ENCODE results near the gene MRFAP1L1. TPM values are rescaled to one million over a fixed set of nuclear protein-coding genes. Genes with fewer than 3 reads are reported as not detected.

Gene MRFAP1L1
- polyA plus RNA-seq, 1 donor (not counting 4 experiments of a cell fraction or from before 2014, with no cell fraction given), result 77.9 TPM

DNA sequence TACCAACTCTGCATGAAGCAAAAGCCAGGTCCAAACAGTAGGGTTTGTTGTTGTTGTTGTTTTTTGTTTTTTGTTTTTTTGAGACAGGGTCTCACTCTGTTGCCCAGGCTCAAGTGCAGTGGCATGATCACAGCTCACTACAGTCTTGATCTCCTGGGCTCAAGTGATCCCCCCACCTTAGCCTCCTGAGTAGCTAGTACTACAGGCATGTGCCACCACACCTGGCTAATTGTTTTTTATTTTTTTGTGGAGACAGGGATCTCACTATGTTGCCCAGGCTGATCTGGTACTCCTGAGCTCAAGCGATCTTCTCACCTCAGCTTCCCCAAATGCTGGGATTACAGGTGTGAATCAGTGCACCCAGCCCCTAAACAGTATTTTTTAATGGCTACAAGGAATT, 9.8 kb downstream of the MRFAP1L1 start:
- H3K9ac ChIP-seq (ENCODE audit: control insufficient read depth, extremely low read depth, insufficient read depth, low read length), result no peak overlapping the region
- no peak overlapping the region for H3K4me2 ChIP-seq (ENCODE audit: control insufficient read depth, extremely low read depth, insufficient read depth, low read depth, low read length)
- H3K4me1 ChIP-seq (ENCODE audit: control insufficient read depth, extremely low read depth, insufficient read depth, low read length), result peaks cover 22% of the 10 kb centered on the region
- H2AFZ ChIP-seq (ENCODE audit: control insufficient read depth, low read length), result no peak overlapping the region
- H3K36me3 ChIP-seq (ENCODE audit: control insufficient read depth in 2 of 2, extremely low read depth in 1 of 2, insufficient read depth in 2 of 2, low read length in 2 of 2), result no peaks in the 10 kb centered on the region
- dilution Hi-C loops (cut with MboI; ENCODE audit: extremely low pct_ligation_motif_present, low sequenced_read_pairs), result no loop called here
- no peak overlapping the region for H3K27ac ChIP-seq (ENCODE audit: control insufficient read depth, insufficient read depth, low read length)
- H3K79me2 ChIP-seq (ENCODE audit: control insufficient read depth, insufficient read depth, low read length), result peaks cover 5% of the 10 kb centered on the region
- no peaks in the 10 kb centered on the region for H3K9me1 ChIP-seq (ENCODE audit: control insufficient read depth, extremely low read depth, insufficient read depth, low read length)
- H3K27me3 ChIP-seq (ENCODE audit: control insufficient read depth, extremely low read depth, insufficient read depth, low read length), result no peaks in the 10 kb centered on the region
- no peaks in the 10 kb centered on the region for H4K20me1 ChIP-seq (ENCODE audit: control insufficient read depth, extremely low read depth, insufficient read depth, low read length)
- no peak overlapping the region for H3K4me3 ChIP-seq (ENCODE audit: control insufficient read depth in 2 of 3, extremely low read depth in 1 of 3, insufficient read depth in 2 of 3, low read depth in 1 of 3, low read length in 3 of 3)
- no peaks in the 10 kb centered on the region for H3K9me3 ChIP-seq (ENCODE audit: control insufficient read depth, low read depth, low read length)
- no peak for TF ChIP-seq CTCF (optimal IDR thresholded peaks at IDR 0.05 in 1 of 3, IDR thresholded peaks at IDR 0.05 in 1 of 3, conservative IDR thresholded peaks at IDR 0.05 in 1 of 3; ENCODE audit: extremely low read depth in 1 of 3, insufficient read depth in 2 of 3, low read length in 3 of 3)
- no peak for TF ChIP-seq EZH2 (IDR thresholded peaks at IDR 0.05; ENCODE audit: low read length)
- FAIRE-seq, result no peak
- no peak for DNase-seq (ENCODE audit: low read depth, low spot score)

DNA sequence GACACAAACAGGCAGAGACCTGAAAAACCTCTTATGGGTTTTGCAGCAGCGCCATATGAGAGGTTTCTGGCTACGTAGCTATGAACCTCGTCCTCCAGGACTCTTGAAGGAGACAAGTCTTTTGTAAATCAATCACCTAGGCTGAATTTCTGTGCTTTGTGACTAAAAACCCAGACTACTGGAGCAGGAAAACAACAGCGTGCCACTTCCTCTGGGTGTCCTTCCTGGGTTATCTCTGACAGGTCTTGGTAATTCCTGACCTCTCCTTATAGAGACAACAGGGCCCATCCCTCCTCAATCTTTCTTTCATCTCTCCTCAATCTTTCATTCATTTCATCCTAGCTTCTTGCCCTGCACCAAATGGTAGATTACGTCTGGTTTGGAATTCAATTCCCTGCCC, 10.3 kb downstream of the MRFAP1L1 start:
- Histone ChIP-seq H3K9ac (ENCODE audit: control insufficient read depth, extremely low read depth, insufficient read depth, low read length) (no peak overlapping the region), H3K27me3 (ENCODE audit: control insufficient read depth, extremely low read depth, insufficient read depth, low read length) (no peaks in the 10 kb centered on the region), H2AFZ (ENCODE audit: control insufficient read depth, low read length) (no peak overlapping the region), H3K4me2 (ENCODE audit: control insufficient read depth, extremely low read depth, insufficient read depth, low read depth, low read length) (no peak overlapping the region), H3K4me3 (ENCODE audit: control insufficient read depth in 2 of 3, extremely low read depth in 1 of 3, insufficient read depth in 2 of 3, low read depth in 1 of 3, low read length in 3 of 3) (no peak overlapping the region), H4K20me1 (ENCODE audit: control insufficient read depth, extremely low read depth, insufficient read depth, low read length) (no peaks in the 10 kb centered on the region), H3K36me3 (ENCODE audit: control insufficient read depth in 2 of 2, extremely low read depth in 1 of 2, insufficient read depth in 2 of 2, low read length in 2 of 2) (no peaks in the 10 kb centered on the region), H3K27ac (ENCODE audit: control insufficient read depth, insufficient read depth, low read length) (no peak overlapping the region), H3K9me3 (ENCODE audit: control insufficient read depth, low read depth, low read length) (no peaks in the 10 kb centered on the region), H3K9me1 (ENCODE audit: control insufficient read depth, extremely low read depth, insufficient read depth, low read length) (no peaks in the 10 kb centered on the region), H3K79me2 (ENCODE audit: control insufficient read depth, insufficient read depth, low read length) (peaks cover 2% of the 10 kb centered on the region), H3K4me1 (ENCODE audit: control insufficient read depth, extremely low read depth, insufficient read depth, low read length) (peaks cover 22% of the 10 kb centered on the region)
- TF ChIP-seq EZH2 (IDR thresholded peaks at IDR 0.05; ENCODE audit: low read length) (no peak), CTCF (optimal IDR thresholded peaks at IDR 0.05 in 1 of 3, IDR thresholded peaks at IDR 0.05 in 1 of 3, conservative IDR thresholded peaks at IDR 0.05 in 1 of 3; ENCODE audit: extremely low read depth in 1 of 3, insufficient read depth in 2 of 3, low read length in 3 of 3) (no peak)
- FAIRE-seq, result no peak
- no peak for DNase-seq (ENCODE audit: low read depth, low spot score)
- dilution Hi-C loops (cut with MboI; ENCODE audit: extremely low pct_ligation_motif_present, low sequenced_read_pairs), result no loop called here

Data from keratinocyte (primary cell).